Activated CD4-positive, CD25-positive, alpha-beta regulatory T cell treated with anti-CD3 and anti-CD28 coated beads, Interleukin-2, amount 50 U/mL, for 24 hours (primary cell): ENCODE measurements around the gene TNFRSF6B.

Experiments used
- ATAC-seq, 2 donors: fragments of 150-1000 bp; cut with Tn5 transposase; one replicate each; pipeline ENCODE4 v1.10.0; 2021; ENCODE audit warnings: mild to moderate bottlenecking in 1 of 2, moderate library complexity in 1 of 2

TNFRSF6B gene

DNA sequence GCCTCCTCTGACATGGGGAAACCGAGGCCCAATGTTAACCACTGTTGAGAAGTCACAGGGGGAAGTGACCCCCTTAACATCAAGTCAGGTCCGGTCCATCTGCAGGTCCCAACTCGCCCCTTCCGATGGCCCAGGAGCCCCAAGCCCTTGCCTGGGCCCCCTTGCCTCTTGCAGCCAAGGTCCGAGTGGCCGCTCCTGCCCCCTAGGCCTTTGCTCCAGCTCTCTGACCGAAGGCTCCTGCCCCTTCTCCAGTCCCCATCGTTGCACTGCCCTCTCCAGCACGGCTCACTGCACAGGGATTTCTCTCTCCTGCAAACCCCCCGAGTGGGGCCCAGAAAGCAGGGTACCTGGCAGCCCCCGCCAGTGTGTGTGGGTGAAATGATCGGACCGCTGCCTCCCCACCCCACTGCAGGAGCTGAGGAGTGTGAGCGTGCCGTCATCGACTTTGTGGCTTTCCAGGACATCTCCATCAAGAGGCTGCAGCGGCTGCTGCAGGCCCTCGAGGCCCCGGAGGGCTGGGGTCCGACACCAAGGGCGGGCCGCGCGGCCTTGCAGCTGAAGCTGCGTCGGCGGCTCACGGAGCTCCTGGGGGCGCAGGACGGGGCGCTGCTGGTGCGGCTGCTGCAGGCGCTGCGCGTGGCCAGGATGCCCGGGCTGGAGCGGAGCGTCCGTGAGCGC lies 1.6 kb downstream of the TNFRSF6B start:
- no peak for ATAC-seq

DNA sequence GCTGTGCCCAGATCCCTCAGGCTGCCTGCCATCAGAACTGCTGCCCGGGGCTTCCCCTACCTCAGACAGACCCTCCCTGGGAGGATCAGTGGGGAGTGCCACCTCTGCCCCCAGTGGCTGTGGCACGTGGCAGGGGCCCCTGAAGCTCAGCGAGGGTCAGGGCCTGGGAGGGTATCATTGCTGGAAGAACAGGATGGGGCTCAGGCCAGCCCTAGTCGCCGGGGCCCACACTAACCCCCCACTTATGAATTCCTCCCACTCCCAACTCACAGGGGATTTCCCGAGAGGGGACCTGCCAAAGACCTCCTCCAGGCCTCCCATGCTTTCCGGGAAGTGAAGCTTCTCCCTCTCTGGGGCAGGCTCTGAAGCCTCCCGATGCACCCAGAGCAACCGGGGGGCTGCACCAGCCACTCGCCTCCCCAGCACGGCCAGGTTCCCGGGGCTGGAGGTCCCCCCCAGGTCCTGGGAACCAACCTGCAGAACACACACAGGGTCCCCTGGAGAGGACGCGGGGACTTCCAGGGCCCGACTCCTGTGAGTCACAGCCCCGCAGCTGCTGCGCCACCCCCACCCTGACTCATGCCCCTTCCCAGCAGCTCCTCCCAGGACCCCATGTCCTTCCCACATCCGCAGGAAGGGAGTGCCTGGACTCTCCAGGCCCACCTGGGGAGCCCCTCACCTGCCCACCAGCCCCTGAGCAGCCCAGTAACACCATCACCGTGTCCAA lies 2.5 kb downstream of the TNFRSF6B start:
- ATAC-seq = peak; percentile 62 to 68

DNA sequence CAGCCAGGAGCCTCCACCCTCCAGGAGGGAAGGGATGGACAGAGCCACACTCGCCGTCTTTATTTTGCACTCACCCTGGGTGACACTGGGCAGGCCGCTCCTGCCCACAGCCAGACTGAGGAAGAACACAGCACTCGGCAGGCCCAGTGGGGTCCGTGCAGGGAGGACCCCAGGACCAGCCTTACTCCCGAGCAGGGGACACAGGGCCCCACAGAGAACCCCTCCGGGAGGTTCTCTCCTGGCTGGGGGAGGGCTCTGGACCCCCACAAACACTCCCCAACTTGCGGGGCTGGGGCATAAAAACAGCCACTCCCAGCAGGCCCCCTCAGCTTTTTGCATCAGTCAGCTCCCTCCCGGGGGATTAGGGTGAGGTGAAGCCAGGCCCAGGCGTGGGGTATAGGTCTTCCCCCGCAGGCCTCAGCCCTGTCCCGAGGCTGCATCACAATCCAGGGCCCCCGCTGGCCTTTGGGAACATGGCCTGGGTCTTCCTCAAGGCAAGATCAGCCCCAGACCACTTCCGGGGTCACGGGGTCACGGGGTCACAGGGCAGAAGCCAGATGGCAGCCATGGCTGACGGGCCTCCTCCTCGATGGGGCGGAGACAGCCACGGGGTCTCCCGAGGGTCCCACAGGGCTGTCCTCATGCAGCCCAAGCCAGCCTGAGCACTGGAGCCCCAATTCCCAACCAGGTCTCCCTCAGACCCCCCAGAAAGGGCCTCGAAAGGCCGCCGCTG lies 3.2 kb downstream of the TNFRSF6B start:
- ATAC-seq = no peak

DNA sequence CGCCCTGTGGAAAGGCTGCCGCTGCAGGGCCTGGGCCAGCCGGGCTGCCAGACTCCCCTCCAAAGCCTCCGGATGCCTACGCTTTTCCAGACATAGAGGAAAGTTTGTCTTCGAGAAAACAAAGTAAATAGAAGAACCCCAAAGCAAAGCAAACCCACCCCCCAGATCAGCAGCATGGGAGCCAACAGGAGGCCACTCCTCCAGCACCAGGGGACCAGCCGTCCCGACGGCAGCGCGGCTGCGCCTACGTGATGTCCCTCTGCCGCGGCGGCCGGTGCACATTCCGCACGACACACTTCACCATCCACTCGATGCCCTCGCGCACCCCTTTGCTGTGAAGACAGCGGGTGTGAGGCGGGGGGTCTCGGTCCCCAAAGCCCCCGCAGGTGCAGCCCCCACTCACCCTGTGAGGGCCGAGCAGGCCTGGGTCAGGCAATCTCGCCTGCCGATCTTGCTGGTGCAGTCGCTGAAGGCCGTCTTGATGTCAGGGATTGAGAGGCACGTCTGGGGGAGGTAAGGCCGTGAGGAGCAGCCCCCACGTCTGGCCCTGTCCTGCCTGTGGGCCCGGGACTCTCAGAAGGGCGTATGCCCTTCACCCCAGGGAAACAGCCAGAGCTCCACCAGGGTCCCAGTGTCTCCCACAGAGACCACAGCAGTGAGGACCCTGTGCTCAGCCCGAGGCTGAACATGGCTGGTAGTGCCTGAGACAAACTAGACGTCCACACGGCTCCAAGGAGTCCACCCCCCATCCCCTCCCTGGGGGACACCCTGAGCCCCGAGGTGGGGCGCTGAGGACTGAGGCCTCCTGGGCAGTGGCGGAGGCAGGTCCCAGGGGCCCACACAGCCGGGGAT lies 4.0 kb downstream of the TNFRSF6B start:
- ATAC-seq = no peak

DNA sequence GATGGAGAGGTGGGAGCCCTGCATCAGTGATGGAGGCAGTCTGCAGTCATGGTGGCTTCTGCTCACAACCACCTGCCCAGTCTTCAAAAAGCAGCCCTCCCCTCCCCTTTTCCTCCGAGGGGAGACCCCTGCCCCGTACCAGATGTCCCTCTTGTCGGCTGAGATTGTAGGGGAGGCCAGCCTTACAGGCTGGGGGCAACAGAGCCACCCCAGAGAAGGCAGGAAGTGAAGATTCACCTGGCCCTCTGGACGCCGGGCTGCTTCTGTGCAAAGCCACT lies 4.5 kb downstream of the TNFRSF6B start:
- ATAC-seq = no peak

DNA sequence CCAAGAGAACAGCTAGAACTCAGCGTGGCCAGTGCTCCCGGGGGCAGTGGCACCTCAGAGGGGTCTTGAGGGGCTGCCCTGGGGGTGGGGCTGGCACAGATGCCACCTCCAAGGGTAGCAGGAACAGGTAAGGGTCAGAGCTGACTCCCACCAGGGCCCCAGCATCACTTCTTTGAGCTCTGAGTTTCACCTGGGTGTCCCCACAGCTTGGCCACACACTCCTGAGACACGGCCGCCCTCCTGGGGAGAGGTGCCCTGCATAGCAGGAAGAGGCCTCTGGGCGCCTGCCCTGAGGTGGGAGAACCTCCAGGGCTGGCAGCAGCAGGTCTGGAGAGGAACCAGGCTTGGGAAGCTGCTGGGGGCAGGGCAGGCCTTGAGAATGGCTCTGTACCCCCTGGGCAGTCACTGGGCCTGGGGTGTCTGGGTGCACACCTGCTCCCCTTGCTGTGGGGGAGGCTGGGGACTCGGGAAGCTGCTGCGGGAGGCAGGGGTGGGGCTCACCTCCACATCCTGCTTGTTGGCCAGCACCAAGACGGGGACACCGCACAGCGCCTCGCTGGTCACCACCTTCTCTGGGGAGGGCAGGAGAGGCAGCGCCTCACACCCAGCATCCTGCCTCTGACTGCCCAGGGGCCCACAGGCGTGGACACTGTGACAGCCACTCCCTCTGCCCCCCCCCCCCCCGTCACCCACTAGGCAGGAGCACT lies 5.0 kb downstream of the TNFRSF6B start:
- no peak for ATAC-seq

DNA sequence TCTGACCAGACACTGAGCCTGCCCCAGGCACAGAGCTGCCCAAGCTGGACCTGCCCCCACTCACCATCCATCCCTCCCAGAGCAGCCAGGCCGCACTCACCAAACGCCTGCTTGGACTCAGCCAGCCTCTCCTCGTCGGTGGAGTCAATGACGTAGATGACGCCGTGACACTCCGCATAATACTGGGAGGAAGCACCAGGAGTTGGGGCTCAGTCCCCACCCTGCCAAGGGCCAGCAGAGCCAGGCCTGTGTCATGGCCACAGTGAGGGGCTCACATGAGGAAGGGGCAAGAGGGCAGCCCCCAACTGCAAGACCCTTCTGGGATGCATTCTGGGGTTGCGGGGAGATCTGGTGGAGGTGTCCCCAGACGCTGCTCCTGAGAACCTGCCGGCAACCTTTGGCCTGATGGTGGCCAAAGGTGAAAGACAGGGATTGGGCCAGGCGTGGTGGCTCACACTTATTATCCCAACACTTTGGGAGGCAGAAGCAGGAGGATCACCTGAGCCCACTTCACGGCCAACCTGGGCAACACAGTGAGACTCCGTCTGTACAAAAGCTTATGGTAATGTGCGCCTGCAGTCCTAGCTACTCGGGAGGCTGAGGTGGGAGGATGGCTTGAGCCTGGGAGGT lies 5.7 kb downstream of the TNFRSF6B start:
- ATAC-seq = no peak

DNA sequence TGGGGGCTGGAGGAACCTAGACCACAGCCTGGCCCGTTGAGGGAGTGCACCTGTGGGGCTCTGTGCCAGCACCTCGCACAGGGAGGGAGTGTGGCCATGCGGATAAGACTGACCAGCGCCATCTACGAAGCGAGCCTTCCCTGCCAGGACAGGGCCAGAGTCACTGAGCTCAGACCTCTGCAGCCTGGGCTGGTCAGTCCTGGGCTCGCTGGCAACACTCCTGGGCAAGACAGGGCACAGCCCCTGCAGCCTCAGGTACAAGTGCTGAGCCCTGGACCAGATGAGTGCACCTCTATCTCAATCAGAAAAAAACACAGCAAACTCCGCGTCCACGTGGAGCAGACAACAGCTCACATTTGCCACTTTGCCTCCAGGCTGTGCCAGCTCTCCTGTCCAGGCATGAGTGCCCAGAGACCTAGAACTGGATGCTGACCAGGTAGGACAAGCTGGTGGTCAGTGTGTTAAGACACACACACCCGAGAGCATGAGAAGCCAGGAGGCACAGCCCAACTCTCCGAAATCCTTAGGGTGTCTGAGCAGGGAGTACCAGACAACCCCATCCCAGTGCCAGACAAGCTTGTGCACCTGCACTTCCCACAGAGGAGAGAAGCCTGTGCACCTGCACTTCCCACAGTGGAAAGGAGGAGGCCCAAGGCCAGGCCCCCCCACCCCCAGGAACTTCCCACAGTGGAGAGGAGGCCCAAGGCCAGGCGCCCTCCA lies 6.5 kb downstream of the TNFRSF6B start:
- no peak for ATAC-seq

DNA sequence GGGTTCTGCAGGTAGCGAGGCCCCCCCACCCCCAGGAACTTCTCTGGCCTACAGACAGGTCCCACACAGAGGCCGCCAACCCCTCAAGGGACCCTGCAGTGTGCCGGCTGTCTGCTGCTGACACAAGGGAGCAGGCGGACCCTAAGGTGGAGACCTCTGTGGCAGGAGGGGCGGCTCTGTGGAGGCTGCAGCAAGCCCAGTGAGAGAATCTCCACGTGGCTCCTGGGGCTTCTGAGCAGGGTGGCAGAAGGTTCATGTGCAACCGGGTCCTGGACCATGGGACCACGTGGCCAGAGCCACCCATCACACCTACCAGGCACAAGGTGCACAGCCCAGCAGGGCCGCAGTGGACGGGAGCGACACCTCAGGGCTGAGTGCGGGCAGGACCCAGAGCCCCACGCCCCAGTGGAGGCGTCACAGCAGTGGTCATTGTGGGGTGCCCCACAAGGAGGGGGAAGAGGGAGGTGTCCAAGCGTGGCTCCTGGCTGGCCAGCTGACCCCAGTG lies 7.1 kb downstream of the TNFRSF6B start:
- ATAC-seq = no peak

DNA sequence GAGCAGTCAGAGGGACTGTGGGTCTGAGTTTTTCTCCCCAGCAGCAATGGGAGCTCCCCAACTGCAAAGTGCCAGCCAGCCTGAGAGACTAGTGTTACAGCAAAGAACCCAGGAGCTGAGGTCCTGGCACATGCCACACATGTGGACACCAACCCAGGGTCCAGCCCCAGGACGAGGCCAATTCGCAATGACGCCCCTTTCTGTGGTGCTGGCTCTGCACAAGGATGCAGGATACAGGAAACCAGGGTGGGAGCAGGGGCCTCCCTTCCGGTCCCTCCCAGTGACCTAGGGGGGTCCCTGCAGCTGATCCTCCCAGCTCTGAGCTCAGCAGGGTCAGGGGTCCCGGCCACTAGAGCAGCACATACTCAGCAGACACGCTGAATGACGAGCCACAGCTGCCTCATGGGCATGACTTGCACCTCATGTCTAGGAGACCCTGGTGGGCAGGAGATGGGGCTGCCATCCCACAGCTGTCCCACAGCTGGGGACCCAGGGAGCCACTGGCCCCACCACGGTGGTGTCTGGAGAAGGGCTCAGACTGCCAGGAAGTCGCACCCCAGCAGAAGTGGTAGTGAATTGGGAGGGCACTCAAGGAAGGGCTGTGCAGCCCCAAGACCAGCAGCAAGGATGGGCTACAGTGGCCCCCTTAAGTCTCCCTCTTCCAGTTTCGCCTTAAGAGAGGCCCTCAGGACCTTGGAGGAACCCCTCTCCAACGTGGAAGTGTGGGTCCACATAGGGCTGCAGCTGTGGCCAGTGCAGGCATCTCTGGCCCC lies 7.7 kb downstream of the TNFRSF6B start:
- no peak for ATAC-seq

DNA sequence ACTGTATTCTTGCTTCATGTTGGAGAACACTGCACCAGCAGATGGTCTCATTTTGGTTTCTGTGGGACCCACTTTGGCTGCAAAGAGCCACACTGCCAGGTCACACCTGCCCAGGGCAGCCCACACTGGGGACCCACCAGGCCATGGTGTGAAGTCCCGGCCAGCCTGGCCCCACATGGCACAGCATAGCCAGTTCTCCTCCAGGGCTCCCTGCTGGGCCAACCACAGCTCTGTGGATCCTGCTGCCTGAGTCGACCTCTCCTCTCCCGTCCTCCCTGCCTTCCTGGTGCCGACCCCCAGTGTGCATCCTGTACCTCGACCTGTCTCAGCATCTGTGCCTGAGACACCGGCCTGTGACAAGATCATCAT lies 8.3 kb downstream of the TNFRSF6B start:
- no peak for ATAC-seq

DNA sequence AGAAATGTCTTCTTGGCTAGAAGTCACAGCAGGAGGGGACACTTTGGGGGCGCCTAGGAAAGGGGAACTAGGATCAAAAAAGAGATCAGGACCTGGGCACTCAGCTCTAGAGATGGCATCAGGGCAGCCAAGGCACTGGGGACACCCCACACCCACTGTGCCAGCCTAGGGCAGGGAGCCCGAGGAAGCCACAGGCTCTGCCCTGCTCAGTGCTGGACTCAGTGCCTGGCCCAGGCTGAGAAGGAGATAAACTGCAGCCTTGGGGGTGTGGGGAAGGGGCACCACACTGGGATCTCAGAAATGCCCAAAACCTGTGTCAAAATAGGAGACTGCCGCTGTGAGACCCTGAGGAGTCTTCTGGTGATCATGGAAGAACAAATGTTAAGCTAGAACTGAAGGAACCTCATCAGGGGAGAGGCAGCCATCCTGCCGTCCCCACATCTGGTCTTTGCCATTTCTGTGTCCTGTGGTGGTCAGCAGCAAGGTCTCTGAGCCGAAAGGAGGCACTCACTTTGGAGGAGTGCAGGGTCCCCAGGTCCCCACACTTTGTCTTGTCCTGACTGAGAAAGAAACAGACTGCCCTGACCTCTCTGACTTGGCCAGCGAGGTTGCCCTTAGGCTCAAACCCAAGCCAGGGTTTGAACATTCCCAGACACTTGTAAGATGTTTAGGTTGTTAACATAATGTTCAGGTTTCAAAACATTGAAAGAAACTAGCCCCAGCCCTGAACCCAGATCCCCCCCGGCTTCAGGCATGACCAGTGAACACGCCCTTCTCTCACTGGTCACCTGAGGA lies 9.0 kb downstream of the TNFRSF6B start:
- no peak for ATAC-seq

DNA sequence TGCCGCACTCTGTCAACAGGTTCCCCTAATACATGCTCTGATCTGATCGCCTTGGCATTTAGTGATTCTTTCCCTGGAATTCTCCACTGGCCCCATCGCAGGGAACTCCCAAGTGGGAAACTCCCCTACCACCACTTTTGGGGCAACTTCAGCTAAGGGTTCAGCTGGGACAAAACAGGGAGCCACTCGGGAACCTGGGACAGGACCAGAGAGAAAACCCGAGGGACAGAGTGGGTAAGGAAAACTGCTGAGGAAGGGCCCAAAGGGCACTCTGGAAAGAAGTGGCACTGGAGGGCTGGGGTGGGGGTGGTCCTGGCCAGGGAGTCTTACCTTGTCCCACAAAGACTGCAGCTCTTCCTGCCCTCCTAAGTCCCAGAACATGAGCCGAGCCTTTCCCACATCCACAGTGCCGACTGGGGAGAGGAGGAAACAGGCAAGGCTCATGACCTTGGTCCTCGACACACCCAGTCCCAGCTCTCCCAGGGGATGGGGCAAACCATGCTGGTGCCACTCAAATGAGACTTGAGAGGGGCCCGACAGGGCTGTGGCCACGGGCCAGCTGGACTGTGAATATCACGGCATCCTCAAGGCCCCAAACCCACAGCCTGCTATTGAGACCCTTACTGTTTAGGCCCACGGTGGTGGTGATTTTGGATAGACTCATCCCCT lies 9.7 kb downstream of the TNFRSF6B start:
- no peak for ATAC-seq

DNA sequence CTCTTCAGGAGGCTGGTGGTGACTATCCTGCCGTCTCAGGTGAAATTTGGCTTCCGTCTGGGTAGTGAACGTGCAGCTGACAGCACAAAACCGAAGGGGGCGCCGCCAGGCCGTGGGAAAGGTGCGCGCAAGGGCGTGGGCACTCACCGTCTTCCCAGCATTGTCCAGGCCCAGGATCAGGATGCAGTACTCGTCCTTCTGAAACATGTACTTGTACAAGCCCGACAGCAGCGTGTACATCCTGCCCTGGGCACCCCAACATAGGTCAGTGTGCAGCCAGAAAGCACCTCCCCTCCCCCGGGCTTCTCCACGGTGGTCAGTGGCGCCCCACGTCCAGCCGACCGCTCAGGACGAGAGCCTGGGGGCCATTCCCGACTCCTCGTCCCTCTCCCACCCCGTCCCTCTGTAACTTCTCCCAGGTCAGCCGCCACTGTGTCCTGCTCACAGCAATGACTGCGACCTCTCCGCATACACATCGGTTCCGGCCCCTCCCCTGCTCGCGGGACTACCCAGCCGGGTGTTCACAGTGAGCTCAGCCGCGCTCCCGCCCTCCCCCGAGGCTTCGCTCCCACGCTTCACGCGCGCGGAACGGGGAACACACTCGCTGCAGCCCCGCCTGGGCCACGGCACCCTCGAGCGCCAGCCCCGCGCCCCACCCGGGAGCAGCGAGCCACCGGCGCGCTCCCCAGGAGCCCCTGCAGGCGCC lies 10.6 kb downstream of the TNFRSF6B start:
- ATAC-seq = peak; percentile 54 to 58

DNA sequence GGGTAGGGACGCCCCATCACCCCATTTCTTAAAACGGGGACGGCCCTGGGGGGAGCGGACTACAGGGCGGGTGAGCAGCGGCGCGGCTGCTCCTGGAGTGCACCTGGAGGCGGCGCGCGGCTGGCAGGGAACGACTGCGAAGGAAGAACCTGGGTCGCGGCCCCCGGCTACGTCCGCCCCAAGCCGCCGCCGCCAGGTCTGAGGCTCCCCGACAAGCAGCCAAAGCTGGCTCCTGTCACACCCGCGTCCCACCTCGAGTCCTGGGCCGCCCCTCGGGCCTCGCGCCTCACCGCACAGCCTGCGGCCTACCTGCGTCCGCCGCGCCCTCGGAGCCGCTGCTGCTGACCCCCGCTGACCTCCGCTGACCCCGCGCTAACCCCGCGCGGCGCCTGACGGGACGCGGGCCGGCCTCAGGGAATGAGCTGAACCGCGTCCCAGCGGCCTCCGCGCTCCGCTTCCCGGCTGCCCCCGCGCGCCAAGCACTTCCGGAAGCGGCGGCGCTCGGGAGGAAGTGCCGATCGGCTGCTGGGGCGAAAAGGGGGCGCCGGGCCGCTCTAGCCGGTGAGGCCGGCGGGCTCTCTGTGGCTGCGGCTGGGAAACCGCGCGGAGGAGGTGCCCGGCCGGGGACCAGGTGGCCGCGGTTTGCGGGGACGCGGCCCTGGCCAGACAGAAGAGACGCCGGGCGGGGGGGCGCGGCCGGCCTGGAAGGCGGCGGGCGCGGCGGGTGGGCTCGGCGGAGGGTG lies 11.3 kb downstream of the TNFRSF6B start, which contains the start of the genes ARFRP1 and ZGPAT:
Gene ARFRP1 (minus strand): TSS at position 419 of the 743 bp plus-strand sequence. CDS start 885 bp downstream, outside the sequence.
Gene ZGPAT (plus strand): TSS at position 482 of the 743 bp plus-strand sequence. CDS start 542 bp downstream, outside the sequence.
- peak; percentile 93 for ATAC-seq

DNA sequence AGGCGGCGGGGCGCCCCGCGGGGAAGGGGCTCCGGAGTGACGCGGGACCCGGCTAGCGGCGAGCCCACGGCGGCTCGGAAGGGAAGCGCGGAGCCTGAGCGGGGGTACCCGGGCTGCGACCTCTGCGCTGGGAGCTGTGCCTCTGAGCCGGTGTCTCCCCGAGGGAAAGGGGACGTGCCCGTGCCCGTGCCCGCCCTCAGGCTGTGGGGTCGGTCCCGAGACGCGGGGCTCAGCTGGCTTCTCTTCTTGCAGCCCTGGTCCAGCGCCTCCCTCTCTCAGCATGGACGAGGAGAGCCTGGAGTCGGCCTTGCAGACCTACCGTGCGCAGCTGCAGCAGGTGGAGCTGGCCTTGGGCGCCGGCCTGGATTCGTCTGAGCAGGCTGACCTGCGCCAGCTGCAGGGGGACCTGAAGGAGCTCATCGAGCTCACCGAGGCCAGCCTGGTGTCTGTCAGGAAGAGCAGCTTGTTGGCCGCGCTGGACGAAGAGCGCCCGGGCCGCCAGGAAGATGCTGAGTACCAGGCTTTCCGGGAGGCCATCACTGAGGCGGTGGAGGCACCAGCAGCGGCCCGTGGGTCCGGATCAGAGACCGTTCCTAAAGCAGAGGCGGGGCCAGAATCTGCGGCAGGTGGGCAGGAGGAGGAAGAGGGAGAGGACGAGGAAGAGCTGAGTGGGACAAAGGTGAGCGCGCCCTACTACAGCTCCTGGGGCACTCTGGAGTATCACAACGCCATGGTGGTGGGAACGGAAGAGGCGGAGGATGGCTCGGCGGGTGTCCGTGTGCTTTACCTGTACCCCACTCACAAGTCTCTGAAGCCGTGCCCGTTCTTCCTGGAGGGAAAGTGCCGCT lies 12.1 kb downstream of the TNFRSF6B start:
- ATAC-seq = no peak
